Right lobe of liver (tissue), 6 donors: Measurements from ENCODE around the gene MAPK8IP3. TPM values are rescaled to one million over a fixed set of nuclear protein-coding genes. Genes with fewer than 3 reads are reported as not detected.
"Not testable (repeated sequence)": the region's sequence is repeated elsewhere in the genome, so short reads cannot be mapped to it uniquely, and the experiment has no call there.

ENCODE experiments used
- ATAC-seq, 4 donors: fragments of 200-7000 bp; cut with Tn5 transposase; one replicate each; pipeline ENCODE4 v1.9.1; 2020; ENCODE audit warnings: mild to moderate bottlenecking in 4 of 4, moderate library complexity in 4 of 4
- DNase-seq, 3 donors: peaks; one replicate each; pipeline ENCODE4 v3.0.0-alpha.2; 2020
- H3K27ac ChIP-seq, 3 donors: fragments of 200-600 bp; one replicate each; pipeline ENCODE4 v1.8.0; 2022
- H3K27me3 ChIP-seq, 2 donors: fragments of 200-600 bp; one replicate each; pipeline ENCODE4 v1.8.0; 2022
- H3K36me3 ChIP-seq, 4 donors: fragments of 200-600 bp; sonication (generic) in 1 of 4; one replicate each; pipeline versions ENCODE4 v1.5.1 to v1.8.0; 2017 to 2022; ENCODE audit warnings: control low read depth in 1 of 4
- H3K4me1 ChIP-seq, 4 donors: fragments of 200-600 bp; sonication (generic) in 1 of 4; one replicate each; pipeline versions ENCODE4 v1.5.1 to v1.8.0; 2017 to 2022; ENCODE audit warnings: control low read depth in 1 of 4
- H3K4me3 ChIP-seq, 3 donors: fragments of 200-600 bp; one replicate each; pipeline ENCODE4 v1.8.0; 2022
- H3K9me3 ChIP-seq, 4 donors: fragments of 200-600 bp; sonication (generic) in 1 of 4; one replicate each; pipeline versions ENCODE4 v1.5.1 to v1.8.0; 2017 to 2022; ENCODE audit warnings: control low read depth in 1 of 4
- CTCF ChIP-seq, 4 donors: fragments of 200-600 bp in 3 of 4; fragments of 450-650 bp in 1 of 4; IDR thresholded peaks; one replicate each; pipeline versions ENCODE4 v1.5.1 to v1.8.0; 2016 to 2022; ENCODE audit warnings: antibody characterized with exemption in 4 of 4, mild to moderate bottlenecking in 2 of 4
- POLR2A ChIP-seq: fragments of 450-650 bp; IDR thresholded peaks from one replicate; pipeline ENCODE4 v1.6.1; 2017; ENCODE audit warnings: antibody characterized with exemption, mild to moderate bottlenecking
- WGBS: methylation state at CpG from one replicate; pipeline ENCODE4 v1.1.6; 2018; ENCODE audit warnings: low coverage, low lambda C conversion rate; ENCODE audit not compliant: insufficient coverage; ENCODE audit errors: missing lambda C conversion rate; 5-methylcytosine and 5-hydroxymethylcytosine counted together
- intact Hi-C, 2 donors: fragments of 100-400 bp; cut with DNase I; formaldehyde crosslinking; loops; one replicate each; pipeline versions ENCODE4 v1.11.2 to v1.14.1; 2022
- total RNA-seq, 6 experiments: library from RNA; depleted of rRNA in 2 of 6; stranded (reverse); fragments of >200 nt in 2 of 6; fragmentation: NEBNext Ultra II Directional in 3 of 6; extraction: Animal tissue kit (Norgen Biotek cat#: 25700) in 3 of 6; gene quantifications; one replicate each; pipeline versions ENCODE4 v1.1.0 to v1.2.4, GENCODE V29; 2016 to 2023
- donor health status: DM: no; HTN: yes; CAD: no.
- donor health status: DM: no; HTN: no; CAD: no.
- donor health status: DM: no; HTN: no; CAD: no.
- donor health status: DM: no; HTN: yes; CAD: no.
- donor health status: DM: no; HTN: yes; CAD: no.

The MAPK8IP3 gene
- total RNA-seq, 6 experiments from 2014 or later = 8.7 to 37.3 (median 23.0) TPM

- H3K4me1 ChIP-seq = peaks cover 0 to 5% (median 2%) of the 10 kb centered on the region in 4 donors
- 64% methylated on average over 6 of the region's 14 CpGs for WGBS
Measured at GRCh38 chr16:1712791-1713261, 6.8 kb downstream of the MAPK8IP3 start.

GRCh38 chr16:1713331-1713730 lies 7.3 kb downstream of the MAPK8IP3 start:
- 86% methylated on average over 7 of the region's 7 CpGs for WGBS
- no peak overlapping the region for H3K4me3 ChIP-seq

More at GRCh38 chr16:1712791-1713261, 6.8 kb downstream of the MAPK8IP3 start:
- ATAC-seq = peak; percentile 25 to 57 (median 42)
- no peak for DNase-seq
- intact Hi-C loops = no loop called here
- Histone ChIP-seq H3K9me3 (no peaks in the 10 kb centered on the region), H3K27ac (no peak overlapping the region), H3K36me3 (no peaks in the 10 kb centered on the region), H3K27me3 (no peaks in the 10 kb centered on the region), H3K4me3 (no peak overlapping the region)
- no peak for TF ChIP-seq CTCF (IDR thresholded peaks at IDR 0.05)
- no peak for TF ChIP-seq POLR2A

GRCh38 chr16:1713933-1714332 lies 7.9 kb downstream of the MAPK8IP3 start:
- Histone ChIP-seq H3K27ac (no peak overlapping the region), H3K27me3 (no peaks in the 10 kb centered on the region), H3K36me3 (no peaks in the 10 kb centered on the region), H3K4me3 (no peak overlapping the region), H3K4me1 (no peaks in the 10 kb centered on the region), H3K9me3 (no peaks in the 10 kb centered on the region)
- TF ChIP-seq CTCF (IDR thresholded peaks at IDR 0.05) = no peak
- TF ChIP-seq POLR2A = no peak
- ATAC-seq = no peak
- DNase-seq = no peak
- intact Hi-C loops = no loop called here
- WGBS = 75% methylated on average over 1 of the region's 14 CpGs

More at GRCh38 chr16:1713331-1713730, 7.3 kb downstream of the MAPK8IP3 start:
- H3K36me3 ChIP-seq = no peaks in the 10 kb centered on the region
- no peaks in the 10 kb centered on the region for H3K4me1 ChIP-seq
- no peaks in the 10 kb centered on the region for H3K27me3 ChIP-seq
- ATAC-seq (no peak), DNase-seq (no peak)
- no peak for TF ChIP-seq POLR2A
- TF ChIP-seq CTCF (IDR thresholded peaks at IDR 0.05) = no peak
- intact Hi-C loops = no loop called here
- no peak overlapping the region for H3K27ac ChIP-seq
- no peaks in the 10 kb centered on the region for H3K9me3 ChIP-seq

- TF ChIP-seq CTCF (IDR thresholded peaks at IDR 0.05) (no peak), POLR2A (no peak)
- peak in 3 of 4 donors; percentile 36 to 65 (median 46) for ATAC-seq
- Histone ChIP-seq H3K27me3 (no peaks in the 10 kb centered on the region), H3K36me3 (no peaks in the 10 kb centered on the region), H3K4me1 (peaks cover 0 to 11% (median 4%) of the 10 kb centered on the region in 4 donors), H3K27ac (no peak overlapping the region), H3K4me3 (no peak overlapping the region), H3K9me3 (no peaks in the 10 kb centered on the region)
- no peak for DNase-seq
- intact Hi-C loops = no loop called here
- 79% methylated on average over 9 of the region's 12 CpGs for WGBS
Measured at GRCh38 chr16:1715220-1715619, 9.2 kb downstream of the MAPK8IP3 start.

GRCh38 chr16:1718236-1718635 lies 12.2 kb downstream of the MAPK8IP3 start:
- WGBS = 100% methylated on average over 2 of the region's 10 CpGs

GRCh38 chr16:1719559-1720229 lies 13.7 kb downstream of the MAPK8IP3 start:
- peak; percentile 69 to 82 (median 78) for ATAC-seq

More at GRCh38 chr16:1718236-1718635, 12.2 kb downstream of the MAPK8IP3 start:
- H3K9me3 ChIP-seq, DNase-seq, H3K36me3 ChIP-seq, ATAC-seq, H3K27me3 ChIP-seq, H3K4me3 ChIP-seq, H3K27ac ChIP-seq, intact Hi-C loops: not testable (repeated sequence)
- peaks cover 0 to 11% (median 6%) of the 10 kb centered on the region in 4 donors for H3K4me1 ChIP-seq

More at GRCh38 chr16:1719559-1720229, 13.7 kb downstream of the MAPK8IP3 start:
- Histone ChIP-seq H3K27ac (peak overlapping the region in 2 of 3 donors; percentile 2 to 26), H3K4me1 (peaks cover 0 to 11% (median 6%) of the 10 kb centered on the region in 4 donors)
- H3K27me3 ChIP-seq, H3K36me3 ChIP-seq, intact Hi-C loops, H3K4me3 ChIP-seq, H3K9me3 ChIP-seq: not testable (repeated sequence)
- WGBS = 58% methylated on average over 10 of the region's 12 CpGs
- DNase-seq = peak in 2 of 3 donors; percentile 42 to 49
